SK-N-MC (cell line): ENCODE data around the gene HSPA2.

Source experiments
- EZH2 ChIP-seq: fragments of 200-600 bp; sonication (generic); IDR thresholded peaks from one replicate; pipeline ENCODE4 v1.6.1; 2017; ENCODE audit warnings: antibody characterized with exemption
- FOXP2 ChIP-seq: optimal IDR thresholded peaks from 2 replicates; pipeline ENCODE3; 2011; ENCODE audit warnings: mild to moderate bottlenecking, moderate library complexity; ENCODE audit not compliant: insufficient read depth; ENCODE audit errors: extremely low read length, control extremely low read depth

GRCh38 chr14:64541972-64542835 lies 1.7 kb downstream of the HSPA2 start:
- TF ChIP-seq FOXP2 (no peak), EZH2 (no peak)
